BJ (cell line): ENCODE data around the gene PDE10A. TPM values are rescaled to one million over a fixed set of nuclear protein-coding genes. Genes with fewer than 3 reads are reported as not detected.

Source experiments
- CTCF ChIA-PET: fragments of 350-600 bp; formaldehyde crosslinking; extraction: SDS; loops from one replicate; lab custom pipeline; 2021; ENCODE audit warnings: antibody characterized with exemption, inconsistent platforms; lab: Yijun Ruan, JAX
- POLR2A ChIA-PET: fragments of 300-600 bp; sonication (Branson Sonifier 250); formaldehyde crosslinking; extraction: SDS; loops from one replicate; lab custom pipeline; 2021; ENCODE audit warnings: antibody characterized with exemption; lab: Charles Lee
- DNase-seq: peaks from one replicate; pipeline ENCODE4 v3.0.0-alpha.2; 2011; ENCODE audit warnings: low read depth
- H3K27me3 ChIP-seq: 2 replicates; pipeline ENCODE4 v1.6.0; 2011; ENCODE audit warnings: low read length; ENCODE audit not compliant: control insufficient read depth, insufficient read depth
- H3K36me3 ChIP-seq: 2 replicates; pipeline ENCODE4 v1.5.1; 2011; ENCODE audit warnings: low read length; ENCODE audit not compliant: control insufficient read depth, insufficient read depth
- H3K4me3 ChIP-seq: 2 replicates; pipeline ENCODE4 v1.5.1; 2011; ENCODE audit warnings: low read depth, mild to moderate bottlenecking, control low read depth, low read length
- CTCF ChIP-seq: IDR thresholded peaks from 2 replicates; pipeline ENCODE4 v1.5.1; 2011; ENCODE audit warnings: low read depth, mild to moderate bottlenecking, control low read depth, inconsistent platforms, low read length, moderate library complexity; ENCODE audit not compliant: insufficient read depth
- polyA plus RNA-seq: library from polyadenylated mRNA; depleted of rRNA; stranded (reverse); fragments of >200 nt; gene quantifications from 2 replicates; pipeline ENCODE4 v1.2.3, GENCODE V29; 2011
- small RNA-seq: library from RNA; depleted of rRNA; stranded (forward); fragments of <200 nt; gene quantifications from one replicate; pipeline ENCODE3, GENCODE V24; 2012; ENCODE audit warnings: low replicate concordance, low read depth; ENCODE audit not compliant: insufficient read length

The PDE10A gene
- polyA plus RNA-seq, 1 experiment = 0.36 TPM

GRCh38 chr6:165298875-165299274, 364.2 kb downstream of the PDE10A start:
- Histone ChIP-seq H3K4me3 (no peak overlapping the region), H3K36me3 (no peaks in the 10 kb centered on the region), H3K27me3 (no peaks in the 10 kb centered on the region)
- no peak for DNase-seq
- ChIA-PET CTCF (no interaction called here), POLR2A (no interaction called here)
- TF ChIP-seq CTCF = no peak

- no peak for DNase-seq
- ChIA-PET CTCF (no interaction called here), POLR2A (no interaction called here)
- H3K27me3 ChIP-seq = no peaks in the 10 kb centered on the region
- no peaks in the 10 kb centered on the region for H3K36me3 ChIP-seq
- H3K4me3 ChIP-seq = no peak overlapping the region
- TF ChIP-seq CTCF = no peak
These were observed 364.6 kb downstream of the PDE10A start for GRCh38 chr6:165298402-165298801.

GRCh38 chr6:165292657-165293056, 370.4 kb downstream of the PDE10A start:
- no peak for DNase-seq
- TF ChIP-seq CTCF = no peak
- H3K27me3 ChIP-seq = no peaks in the 10 kb centered on the region
- CTCF ChIA-PET = no interaction called here
- POLR2A ChIA-PET = no interaction called here
- H3K36me3 ChIP-seq = no peaks in the 10 kb centered on the region
- no peak overlapping the region for H3K4me3 ChIP-seq

Small RNA genes lying within 50 kb of the gene (small RNA-seq; reads per million reads assigned to genes)
- not detected for gene RNA5SP226
